ENCODE results near the gene INPP5A.
"Not testable (repeated sequence)": the region's sequence is repeated elsewhere in the genome, so short reads cannot be mapped to it uniquely, and the experiment has no call there.

The INPP5A gene

GRCh38 chr10:132584081-132584480, 46.5 kb downstream of the INPP5A start:
- DNase-seq: no peak

- DNase-seq: no peak
Observed at GRCh38 chr10:132585732-132586722, 48.4 kb downstream of the INPP5A start.

- DNase-seq: no peak
Observed at GRCh38 chr10:132586739-132587138, 49.2 kb downstream of the INPP5A start.

GRCh38 chr10:132587175-132587574, 49.6 kb downstream of the INPP5A start:
- no peak for DNase-seq

- peak in 1 of 6 experiments; percentile 20 for DNase-seq
Observed at GRCh38 chr10:132588301-132589013, 50.9 kb downstream of the INPP5A start.

GRCh38 chr10:132589015-132589414, 51.4 kb downstream of the INPP5A start:
- DNase-seq: no peak

GRCh38 chr10:132589681-132590080, 52.1 kb downstream of the INPP5A start:
- no peak for DNase-seq

GRCh38 chr10:132590094-132590751, 52.6 kb downstream of the INPP5A start:
- DNase-seq: no peak

- DNase-seq: no peak
Observed at GRCh38 chr10:132590752-132591121, 53.1 kb downstream of the INPP5A start.

GRCh38 chr10:132591166-132591971, 53.8 kb downstream of the INPP5A start:
- no peak for DNase-seq

- DNase-seq: no peak
Observed at GRCh38 chr10:132592790-132593383, 55.3 kb downstream of the INPP5A start.

GRCh38 chr10:132593389-132593788, 55.8 kb downstream of the INPP5A start:
- DNase-seq: peak in 2 of 6 experiments; percentile 8 to 23

GRCh38 chr10:132593900-132594876, 56.6 kb downstream of the INPP5A start:
- DNase-seq: no peak

GRCh38 chr10:132595021-132595420, 57.4 kb downstream of the INPP5A start:
- DNase-seq: no peak

GRCh38 chr10:132595854-132596253, 58.3 kb downstream of the INPP5A start:
- DNase-seq: no peak

- no peak for DNase-seq
Observed at GRCh38 chr10:132596742-132597279, 59.2 kb downstream of the INPP5A start.

GRCh38 chr10:132597654-132598053, 60.1 kb downstream of the INPP5A start:
- no peak for DNase-seq

GRCh38 chr10:132599023-132599618, 61.5 kb downstream of the INPP5A start:
- DNase-seq: not testable (repeated sequence)

GRCh38 chr10:132599732-132600131, 62.1 kb downstream of the INPP5A start:
- no peak for DNase-seq

GRCh38 chr10:132600416-132600815, 62.8 kb downstream of the INPP5A start:
- DNase-seq: no peak
